HepG2 (cell line): ENCODE results near the gene WDR18. TPM values are rescaled to one million over a fixed set of nuclear protein-coding genes. Genes with fewer than 3 reads are reported as not detected.

ENCODE experiments used
- AGO1 ChIP-seq: fragments of 200-400 bp; formaldehyde crosslinking; IDR thresholded peaks from 2 replicates; pipeline ENCODE4 v1.6.1; 2017; ENCODE audit warnings: mild to moderate bottlenecking, low read depth, low read length, moderate library complexity; ENCODE audit not compliant: poor library complexity, severe bottlenecking
- ATF2 ChIP-seq: sonication (generic); formaldehyde crosslinking; IDR thresholded peaks from 2 replicates; pipeline ENCODE4 v1.4.0; 2020; ENCODE audit warnings: missing genetic modification reagents
- HNRNPK ChIP-seq: fragments of 200-400 bp; formaldehyde crosslinking; IDR thresholded peaks from 2 replicates; pipeline ENCODE4 v1.6.1; 2018; ENCODE audit warnings: low read length, low read depth, moderate library complexity, mild to moderate bottlenecking; ENCODE audit not compliant: poor library complexity, severe bottlenecking
- HOXA3 ChIP-seq: sonication (generic); formaldehyde crosslinking; IDR thresholded peaks from 2 replicates; pipeline ENCODE4 v1.5.0; 2020; ENCODE audit warnings: missing genetic modification reagents
- KDM2A ChIP-seq: sonication (generic); formaldehyde crosslinking; IDR thresholded peaks from 2 replicates; pipeline ENCODE4 v1.4.0; 2020; ENCODE audit warnings: low read depth, missing genetic modification reagents, borderline replicate concordance
- RBFOX2 ChIP-seq: fragments of 200-400 bp; formaldehyde crosslinking; IDR thresholded peaks from 2 replicates; pipeline ENCODE4 v1.6.1; 2017; ENCODE audit warnings: low read depth, mild to moderate bottlenecking, low read length
- USF2 ChIP-seq, 2 experiments: sonication (generic) in 1 of 2; formaldehyde crosslinking in 1 of 2; IDR thresholded peaks; 2 replicates each; pipeline versions ENCODE4 v1.5.1 to v1.6.1; 2011 to 2020; ENCODE audit warnings: borderline replicate concordance in 1 of 2, low read depth in 1 of 2, low read length in 1 of 2, mild to moderate bottlenecking in 1 of 2, missing genetic modification reagents in 1 of 2, moderate library complexity in 1 of 2
- ZBTB21 ChIP-seq: sonication (generic); formaldehyde crosslinking; IDR thresholded peaks from 2 replicates; pipeline ENCODE4 v1.4.0; 2020; ENCODE audit warnings: missing genetic modification reagents
- ZFP36L2 ChIP-seq: sonication (generic); formaldehyde crosslinking; IDR thresholded peaks from 2 replicates; pipeline ENCODE4 v1.4.0; 2020; ENCODE audit warnings: missing genetic modification reagents
- ZHX1 ChIP-seq: sonication (generic); formaldehyde crosslinking; IDR thresholded peaks from 2 replicates; pipeline ENCODE4 v1.8.1; 2022; ENCODE audit warnings: low read depth, mild to moderate bottlenecking, missing genetic modification reagents
- ZHX2 ChIP-seq, 2 experiments: sonication (generic) in 1 of 2; formaldehyde crosslinking in 1 of 2; IDR thresholded peaks; 2 replicates each; pipeline versions ENCODE4 v1.6.1 to v1.9.0; 2014 to 2022; ENCODE audit warnings: antibody characterized with exemption in 1 of 2, borderline replicate concordance in 1 of 2, inconsistent platforms in 1 of 2, low read depth in 1 of 2, missing genetic modification reagents in 1 of 2
- ZNF879 ChIP-seq: sonication (generic); formaldehyde crosslinking; IDR thresholded peaks from 2 replicates; pipeline ENCODE4 v1.8.1; 2023; ENCODE audit warnings: missing genetic modification reagents
- polyA plus RNA-seq, 8 experiments: library from polyadenylated mRNA; depleted of rRNA in 3 of 8; stranded (reverse) in 7 of 8; unstranded in 1 of 8; fragments of >200 nt; fragmentation: Illumina TruSeq in 4 of 8; extraction: Trizol in 4 of 8; gene quantifications; 2 replicates each; pipeline versions ENCODE4 v1.2.1 to v1.2.3, GENCODE V29; 2011 to 2016; ENCODE audit warnings: low read depth in 4 of 8, missing spikeins in 1 of 8, mixed read lengths in 1 of 8; ENCODE audit not compliant: insufficient read depth in 1 of 8
- total RNA-seq, 5 experiments: library from RNA; depleted of rRNA; stranded (reverse); fragments of >200 nt; fragmentation: Illumina TruSeq; extraction: Trizol; gene quantifications; 2 replicates each; pipeline ENCODE4 v1.2.3, GENCODE V29; 2016; ENCODE audit warnings: low read depth in 1 of 5

The WDR18 gene
- total and polyA plus RNA-seq, 2 of the 13 experiments (the other 11 are each of a cell fraction or from before 2014, with no cell fraction given) = 36.4 to 47.6 TPM

GRCh38 chr19:996051-996838, 12.1 kb downstream of the WDR18 start (continued):
- TF ChIP-seq ZHX2 (IDR thresholded peaks at IDR 0.05; ENCODE audit: low read depth) (0 out of 2 replicates have a peak, but pooled peaks have one; percentile 34), ZHX2 (CRISPR knock-in tag; IDR thresholded peaks at IDR 0.05; ENCODE audit: borderline replicate concordance) (no peak), ZBTB21 (CRISPR knock-in tag) (0 out of 2 replicates have a peak, but pooled peaks have one; percentile 64), AGO1 (peak; percentile 98), ATF2 (CRISPR knock-in tag) (0 out of 2 replicates have a peak, but pooled peaks have one; percentile 44), HNRNPK (peak; percentile 21), HOXA3 (CRISPR knock-in tag) (peak; percentile 58; the same call in 1 of the 2 replicates), KDM2A (CRISPR knock-in tag) (peak; percentile 97), ZNF879 (no peak), ZHX1 (CRISPR knock-in tag) (0 out of 2 replicates have a peak, but pooled peaks have one; percentile 38), RBFOX2 (peak; percentile 57; the same call in 1 of the 2 replicates), USF2 (IDR thresholded peaks at IDR 0.05; ENCODE audit: low read depth, low read length) (no peak), USF2 (CRISPR knock-in tag; IDR thresholded peaks at IDR 0.05; ENCODE audit: borderline replicate concordance) (no peak; the same call in 1 of the 2 replicates), ZFP36L2 (CRISPR knock-in tag) (no peak)
